ENCODE measurements around the gene CDKAL1. TPM values are rescaled to one million over a fixed set of nuclear protein-coding genes. Genes with fewer than 3 reads are reported as not detected.

The CDKAL1 gene
- total RNA-seq, 1 donor, result 26.8 TPM

DNA sequence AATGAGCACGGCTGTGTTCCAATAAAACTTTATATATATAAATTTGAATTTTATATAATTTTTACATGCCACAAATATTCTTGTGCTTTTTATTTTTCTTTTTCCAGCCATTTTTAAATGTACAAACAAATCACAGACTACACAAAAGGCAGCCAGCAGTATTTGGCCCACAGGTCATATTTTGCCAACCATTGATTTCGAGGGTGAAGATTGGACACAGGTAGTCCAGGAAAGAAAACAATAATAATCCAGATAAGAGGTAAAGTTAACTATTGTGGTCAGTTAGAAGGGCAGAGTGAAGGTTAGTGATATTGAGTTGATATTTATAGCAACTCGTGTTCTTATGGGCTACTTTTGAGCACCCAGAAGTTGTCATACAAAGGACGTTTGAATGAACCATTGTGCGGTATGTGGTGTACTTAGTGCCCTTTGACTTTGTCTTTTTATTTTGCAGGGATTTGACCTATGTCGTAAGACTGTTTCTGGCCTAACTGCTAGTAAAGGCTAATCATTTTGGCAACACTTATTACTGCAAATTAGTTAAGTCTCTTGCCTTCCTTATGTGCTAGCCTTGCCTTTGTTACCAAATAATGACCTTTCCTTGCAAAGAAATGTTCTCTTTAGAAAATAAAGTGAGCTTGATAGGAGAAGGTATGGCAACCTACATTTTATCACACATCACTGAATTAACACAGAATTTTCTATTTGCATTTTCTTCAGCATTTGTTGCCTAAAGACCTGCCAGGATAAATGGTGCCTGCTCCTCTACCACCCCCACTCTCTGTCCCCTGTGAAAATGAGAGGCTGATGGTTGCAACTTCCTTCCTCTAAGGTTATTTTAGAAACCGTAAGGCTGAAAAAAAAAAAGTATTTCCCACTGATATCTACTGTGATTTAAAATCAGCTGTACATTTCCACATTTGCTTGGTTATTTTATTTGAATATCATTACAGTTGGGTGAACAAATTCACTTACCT is 565.4 kb downstream of the CDKAL1 start:
- no peak for DNase-seq (ENCODE audit: low read depth)
- no peak overlapping the region for H3K4me3 ChIP-seq (ENCODE audit: low read depth, low read length)
- TF ChIP-seq, protein P1, sequence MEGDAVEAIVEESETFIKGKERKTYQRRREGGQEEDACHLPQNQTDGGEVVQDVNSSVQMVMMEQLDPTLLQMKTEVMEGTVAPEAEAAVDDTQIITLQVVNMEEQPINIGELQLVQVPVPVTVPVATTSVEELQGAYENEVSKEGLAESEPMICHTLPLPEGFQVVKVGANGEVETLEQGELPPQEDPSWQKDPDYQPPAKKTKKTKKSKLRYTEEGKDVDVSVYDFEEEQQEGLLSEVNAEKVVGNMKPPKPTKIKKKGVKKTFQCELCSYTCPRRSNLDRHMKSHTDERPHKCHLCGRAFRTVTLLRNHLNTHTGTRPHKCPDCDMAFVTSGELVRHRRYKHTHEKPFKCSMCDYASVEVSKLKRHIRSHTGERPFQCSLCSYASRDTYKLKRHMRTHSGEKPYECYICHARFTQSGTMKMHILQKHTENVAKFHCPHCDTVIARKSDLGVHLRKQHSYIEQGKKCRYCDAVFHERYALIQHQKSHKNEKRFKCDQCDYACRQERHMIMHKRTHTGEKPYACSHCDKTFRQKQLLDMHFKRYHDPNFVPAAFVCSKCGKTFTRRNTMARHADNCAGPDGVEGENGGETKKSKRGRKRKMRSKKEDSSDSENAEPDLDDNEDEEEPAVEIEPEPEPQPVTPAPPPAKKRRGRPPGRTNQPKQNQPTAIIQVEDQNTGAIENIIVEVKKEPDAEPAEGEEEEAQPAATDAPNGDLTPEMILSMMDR (IDR thresholded peaks at IDR 0.05; ENCODE audit: insufficient read depth, low read depth, low read length), result no peak

DNA sequence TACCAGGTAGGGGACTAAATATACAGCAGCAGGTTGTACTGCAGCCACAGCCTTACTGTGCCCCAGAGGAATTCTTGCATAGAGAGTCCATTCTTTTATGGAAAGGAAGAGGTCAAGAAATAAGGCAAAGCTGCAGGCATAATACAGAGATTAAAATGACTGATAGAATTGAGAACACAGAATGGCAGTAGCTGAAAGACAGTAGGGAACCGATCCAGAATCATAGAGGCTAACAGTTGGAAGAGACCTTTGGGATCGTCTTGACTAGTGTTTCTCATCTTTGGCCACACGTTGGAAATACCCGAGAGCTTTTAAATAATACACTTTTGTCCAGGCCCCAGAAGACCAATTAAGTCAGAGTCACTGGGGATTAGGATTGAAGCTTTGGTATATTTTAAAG is 566.7 kb downstream of the CDKAL1 start:
- DNase-seq (ENCODE audit: low read depth), result no peak
- no peak overlapping the region for H3K4me3 ChIP-seq (ENCODE audit: low read depth, low read length)
- TF ChIP-seq, protein P1 (IDR thresholded peaks at IDR 0.05; ENCODE audit: insufficient read depth, low read depth, low read length), result no peak

DNA sequence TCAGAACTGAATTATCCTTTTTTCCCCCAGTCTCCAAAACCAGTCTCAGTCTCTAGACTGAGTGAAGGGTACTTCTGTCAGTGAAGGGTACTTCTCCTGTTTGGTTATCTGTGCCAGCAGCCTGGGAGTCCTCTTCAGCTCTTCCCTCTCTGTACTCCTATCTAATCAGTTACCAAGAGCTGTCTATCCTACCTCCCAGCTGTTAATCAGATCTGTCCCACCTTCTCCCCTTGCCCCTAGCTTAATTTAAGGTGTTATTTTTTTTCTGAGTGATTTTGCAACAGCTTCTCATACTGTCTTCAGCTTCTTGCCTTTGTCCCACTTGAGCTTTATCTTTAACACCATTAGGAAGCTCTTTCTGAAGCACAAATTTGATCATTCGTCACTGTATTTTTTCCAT is 567.4 kb downstream of the CDKAL1 start:
- no peak for DNase-seq (ENCODE audit: low read depth)
- no peak overlapping the region for H3K4me3 ChIP-seq (ENCODE audit: low read depth, low read length)
- TF ChIP-seq, protein P1 (IDR thresholded peaks at IDR 0.05; ENCODE audit: insufficient read depth, low read depth, low read length), result no peak

DNA sequence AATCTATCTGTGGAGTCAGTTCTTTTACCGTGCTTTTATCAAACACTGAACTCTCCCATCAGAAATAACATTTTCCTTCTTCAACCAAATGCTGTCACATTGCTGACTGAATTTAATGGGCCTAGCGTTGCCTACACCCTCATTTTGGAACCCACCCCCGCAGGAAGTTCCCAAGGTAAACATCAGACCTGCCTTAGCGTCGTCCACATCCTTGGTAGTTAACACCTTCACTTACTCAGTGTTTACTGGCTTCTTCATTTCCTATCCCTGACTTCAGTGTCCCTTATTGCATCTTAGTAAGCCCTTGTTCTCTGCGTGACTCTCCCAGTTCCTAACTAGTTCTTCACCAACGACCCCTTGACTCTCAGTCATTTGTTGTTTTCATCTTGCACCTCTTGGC is 567.9 kb downstream of the CDKAL1 start:
- TF ChIP-seq, protein P1 (IDR thresholded peaks at IDR 0.05; ENCODE audit: insufficient read depth, low read depth, low read length), result no peak
- DNase-seq (ENCODE audit: low read depth), result no peak
- no peak overlapping the region for H3K4me3 ChIP-seq (ENCODE audit: low read depth, low read length)

DNA sequence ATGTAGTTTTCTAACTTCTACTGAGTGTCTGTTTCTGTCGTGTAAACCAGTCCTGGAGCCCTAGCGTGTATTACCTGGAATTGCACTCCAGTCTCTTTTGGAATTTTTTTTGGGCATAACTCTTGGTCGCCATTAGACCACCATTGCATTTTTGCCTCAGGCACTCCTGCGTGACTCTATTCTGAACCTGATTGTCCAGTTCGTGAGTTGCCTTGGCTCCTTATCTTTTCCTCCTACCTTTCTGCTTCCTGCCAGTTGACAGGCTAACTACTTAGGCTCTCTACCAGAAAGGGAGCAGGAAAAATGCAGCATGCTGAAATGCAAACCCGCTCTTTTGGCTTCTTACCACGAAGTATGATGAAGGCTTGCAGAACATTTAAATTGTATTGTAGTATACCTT is 568.4 kb downstream of the CDKAL1 start:
- no peak for DNase-seq (ENCODE audit: low read depth)
- no peak overlapping the region for H3K4me3 ChIP-seq (ENCODE audit: low read depth, low read length)
- TF ChIP-seq, protein P1 (IDR thresholded peaks at IDR 0.05; ENCODE audit: insufficient read depth, low read depth, low read length), result no peak

DNA sequence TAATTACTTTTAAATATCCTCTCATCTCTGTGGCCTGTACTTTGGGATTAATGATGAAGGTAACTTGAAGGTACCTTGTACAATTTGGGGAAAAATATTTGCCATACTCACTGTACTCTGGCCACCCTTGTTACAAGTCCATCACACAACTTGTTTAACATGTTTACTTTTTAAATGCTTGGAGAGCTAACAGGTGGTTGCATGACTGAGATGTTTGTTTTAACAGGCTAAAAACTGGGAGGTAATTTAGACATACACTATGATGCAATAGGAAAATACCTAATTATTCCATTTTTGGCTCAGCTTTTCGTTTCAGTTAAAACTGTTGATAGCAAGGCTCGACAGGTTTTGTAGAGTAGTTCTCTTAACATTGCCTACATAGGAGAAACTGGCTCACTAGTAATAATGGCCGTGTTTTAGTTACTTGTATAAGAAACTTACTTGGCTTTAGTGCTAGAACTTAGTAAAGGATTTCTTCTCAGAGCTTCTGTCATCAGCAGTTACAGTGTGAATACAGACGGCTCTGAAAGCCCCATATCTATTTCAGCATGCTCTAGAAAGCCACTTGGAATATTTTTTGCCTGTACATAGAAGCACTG is 569.5 kb downstream of the CDKAL1 start:
- TF ChIP-seq, protein P1 (IDR thresholded peaks at IDR 0.05; ENCODE audit: insufficient read depth, low read depth, low read length), result no peak
- no peak for DNase-seq (ENCODE audit: low read depth)
- no peak overlapping the region for H3K4me3 ChIP-seq (ENCODE audit: low read depth, low read length)

Data from fibroblast of villous mesenchyme (primary cell).